K562 (cell line): ENCODE results near the gene NDOR1. TPM values are rescaled to one million over a fixed set of nuclear protein-coding genes. Genes with fewer than 3 reads are reported as not detected.
A peak's percentile ranks its signal among the peaks of the same experiment; 100 is the strongest.

Experiments
- ATAC-seq: fragments of 200-7000 bp; cut with Tn5 transposase; 3 replicates; pipeline ENCODE4 v1.9.1; 2020; ENCODE audit warnings: moderate library complexity
- BruUV-seq: library from RNA; stranded (reverse); fragments of 400-500 nt; replicated peaks from 2 replicates; lab custom pipeline; 2021; lab: Mats Ljungman, UMichigan
- CTCF ChIA-PET: fragments of 300-600 bp; formaldehyde crosslinking; extraction: SDS; loops from one replicate; lab custom pipeline; 2021; ENCODE audit warnings: low intra/inter-chr PET ratio; lab: Yijun Ruan, JAX
- POLR2A ChIA-PET: fragments of 300-600, 350-650 bp; sonication (Branson Sonifier 250); formaldehyde crosslinking; extraction: SDS; loops from one replicate; lab custom pipeline; 2021; ENCODE audit warnings: antibody characterized with exemption, inconsistent platforms; lab: Yijun Ruan, JAX
- DNase-seq, 4 experiments: peaks; one replicate each; pipeline versions ENCODE4 v3.0.0 to v3.0.0-alpha.2; 2011 to 2018; ENCODE audit warnings: low spot score in 3 of 4, mixed read lengths in 3 of 4; ENCODE audit errors: extremely low read depth in 1 of 4
- FAIRE-seq: peaks from 2 replicates; lab custom pipeline; 2011; peaks lifted over from hg19 to GRCh38; lab: Jason Lieb, UNC
- H2AFZ ChIP-seq: 2 replicates; pipeline ENCODE4 v1.6.0; 2011; ENCODE audit warnings: low read depth, low read length, control low read depth, inconsistent platforms
- H3K27ac ChIP-seq: fragments of 200-600 bp; 3 replicates; pipeline ENCODE4 v1.8.0; 2011; ENCODE audit warnings: low read depth, mild to moderate bottlenecking, control low read depth, inconsistent platforms, low read length, moderate library complexity, mixed read lengths; ENCODE audit errors: extremely low read depth
- H3K27me3 ChIP-seq, 2 experiments: fragments of 300-600 bp in 1 of 2; 2 replicates in 1 of 2; 3 replicates in 1 of 2; pipeline versions ENCODE4 v1.6.0 to v1.8.0; 2011; ENCODE audit warnings: inconsistent platforms in 2 of 2, low read length in 2 of 2, mild to moderate bottlenecking in 1 of 2, mixed read lengths in 1 of 2, moderate library complexity in 1 of 2; ENCODE audit not compliant: control insufficient read depth in 2 of 2, insufficient read depth in 2 of 2
- H3K36me3 ChIP-seq: fragments of 300-600 bp; 3 replicates; pipeline ENCODE4 v1.8.0; 2011; ENCODE audit warnings: mild to moderate bottlenecking, low read length, inconsistent platforms; ENCODE audit not compliant: control insufficient read depth, insufficient read depth
- H3K4me1 ChIP-seq, 2 experiments: fragments of 200-600 bp in 1 of 2; replicated peaks in 1 of 2; 2 replicates in 1 of 2; 3 replicates in 1 of 2; pipeline versions ENCODE4 v1.5.1 to v1.8.0; 2011; ENCODE audit warnings: inconsistent platforms in 2 of 2, low read length in 2 of 2, mild to moderate bottlenecking in 1 of 2, mixed read lengths in 1 of 2, moderate library complexity in 1 of 2; ENCODE audit not compliant: control insufficient read depth in 2 of 2, insufficient read depth in 2 of 2
- H3K4me2 ChIP-seq: 2 replicates; pipeline ENCODE4 v1.6.1; 2011; ENCODE audit warnings: low read length, control low read depth, inconsistent platforms, mixed read lengths; ENCODE audit not compliant: insufficient read depth
- H3K4me3 ChIP-seq: fragments of 200-600 bp; sonication (generic), shearing (Covaris generic); 2 replicates; pipeline ENCODE4 v1.5.1; 2016; ENCODE audit warnings: control low read depth, inconsistent platforms
- H3K79me2 ChIP-seq: fragments of 200-600 bp; 3 replicates; pipeline ENCODE4 v1.8.0; 2011; ENCODE audit warnings: low read length, inconsistent platforms; ENCODE audit not compliant: control insufficient read depth, insufficient read depth
- H3K9ac ChIP-seq, 2 experiments: 2 replicates each; pipeline versions ENCODE4 v1.6.0 to v1.6.1; 2011; ENCODE audit warnings: low read depth in 2 of 2, low read length in 2 of 2, control low read depth in 1 of 2, inconsistent platforms in 1 of 2, mild to moderate bottlenecking in 1 of 2, mixed read lengths in 1 of 2; ENCODE audit not compliant: insufficient read depth in 1 of 2
- H3K9me1 ChIP-seq: one replicate; pipeline ENCODE4 v1.6.0; 2011; ENCODE audit warnings: inconsistent platforms, mild to moderate bottlenecking, low read length, moderate library complexity; ENCODE audit not compliant: control insufficient read depth, insufficient read depth
- H3K9me3 ChIP-seq: replicated peaks from 2 replicates; pipeline ENCODE4 v1.5.1; 2011; ENCODE audit warnings: low read depth, low read length, inconsistent platforms; ENCODE audit not compliant: control insufficient read depth, insufficient read depth
- H4K20me1 ChIP-seq: replicated peaks from 2 replicates; pipeline ENCODE4 v1.6.1; 2011; ENCODE audit warnings: low read length, inconsistent platforms, mixed read lengths; ENCODE audit not compliant: control insufficient read depth, insufficient read depth
- BRD4 ChIP-seq: fragments of 200-600 bp; sonication (generic); IDR thresholded peaks from 2 replicates; pipeline ENCODE4 v1.6.1; 2017; ENCODE audit warnings: inconsistent platforms
- DMBX1 ChIP-seq: fragments of 250-450 bp; sonication (Bioruptor Pico); IDR thresholded peaks from 2 replicates; pipeline ENCODE4 v1.8.0; 2022; ENCODE audit warnings: inconsistent platforms, mild to moderate bottlenecking, moderate library complexity, borderline replicate concordance
- HEY1 ChIP-seq: fragments of 250-450 bp; sonication (Bioruptor Pico); IDR thresholded peaks from 2 replicates; pipeline ENCODE4 v1.5.0; 2020; ENCODE audit warnings: mild to moderate bottlenecking, moderate library complexity, borderline replicate concordance
- NFE2L1 ChIP-seq: fragments of 450-650 bp; IDR thresholded peaks from 2 replicates; pipeline ENCODE4 v1.6.1; 2016; ENCODE audit warnings: missing genetic modification characterization, low read depth, mild to moderate bottlenecking, missing compliant biosample characterization, moderate library complexity, borderline replicate concordance
- NR0B1 ChIP-seq: fragments of 450-650 bp; IDR thresholded peaks from one replicate; pipeline ENCODE4 v1.6.1; 2018; ENCODE audit warnings: mild to moderate bottlenecking, moderate library complexity; ENCODE audit not compliant: partially characterized antibody
- PREB ChIP-seq: sonication (generic); formaldehyde crosslinking; IDR thresholded peaks from 2 replicates; pipeline ENCODE4 v1.8.1; 2023; ENCODE audit warnings: mild to moderate bottlenecking, missing genetic modification reagents
- RBM15 ChIP-seq: fragments of 200-400 bp; formaldehyde crosslinking; IDR thresholded peaks from 2 replicates; pipeline ENCODE4 v1.6.1; 2018; ENCODE audit warnings: mild to moderate bottlenecking, low read length, moderate library complexity; ENCODE audit not compliant: insufficient read depth
- RBM39 ChIP-seq: fragments of 200-400 bp; formaldehyde crosslinking; optimal IDR thresholded peaks from 2 replicates; pipeline ENCODE3; 2018; ENCODE audit warnings: low read depth, low read length
- SFPQ ChIP-seq: fragments of 200-400 bp; formaldehyde crosslinking; IDR thresholded peaks from 2 replicates; pipeline ENCODE4 v1.6.1; 2017; ENCODE audit warnings: mild to moderate bottlenecking, low read depth, low read length, moderate library complexity
- TAL1 ChIP-seq: fragments of 450-650 bp; IDR thresholded peaks from 2 replicates; pipeline ENCODE4 v1.6.1; 2016; ENCODE audit warnings: mild to moderate bottlenecking
- ZBTB26 ChIP-seq: fragments of 450-650 bp; formaldehyde crosslinking; IDR thresholded peaks from 2 replicates; pipeline ENCODE4 v1.4.0; 2022; ENCODE audit warnings: missing genetic modification characterization
- WGBS: fragments of 100-300 bp; shearing (Covaris generic); methylation state at CpG from one replicate; pipeline ENCODE4 v1.1.6; 2016; ENCODE audit warnings: low coverage, mixed read lengths; ENCODE audit not compliant: insufficient coverage; ENCODE audit errors: missing lambda C conversion rate; 5-methylcytosine and 5-hydroxymethylcytosine counted together
- in situ Hi-C: fragments of 300-500 bp; cut with MboI; formaldehyde crosslinking; loops from 4 replicates; pipeline ENCODE4 v1.15.0; 2018; ENCODE audit warnings: inconsistent platforms, mixed read lengths
- intact Hi-C: fragments of 100-400 bp; cut with micrococcal nuclease; formaldehyde crosslinking; loops from 2 replicates; pipeline ENCODE4 v1.14.2; 2022
- polyA plus RNA-seq, 8 experiments: library from polyadenylated mRNA; depleted of rRNA in 4 of 8; stranded (reverse) in 5 of 8; unstranded in 3 of 8; fragments of >200 nt; fragmentation: Nextera tagmentation in 2 of 8; fragmentation: Illumina TruSeq in 1 of 8; extraction: Ambion mirVana in 2 of 8; extraction: Trizol in 1 of 8; gene quantifications; 2 replicates each; pipeline versions ENCODE4 v1.2.1 to v1.2.3, GENCODE V29; 2011 to 2014; ENCODE audit warnings: inconsistent platforms in 1 of 8, missing spikeins in 1 of 8
- total RNA-seq, 7 experiments: library from RNA; depleted of rRNA in 6 of 7; stranded (reverse); fragments of >200 nt in 6 of 7; fragmentation: Illumina TruSeq in 2 of 7; extraction: Trizol in 2 of 7; gene quantifications; 2 replicates each; pipeline versions ENCODE4 v1.2.1 to v1.2.3, GENCODE V29; 2011 to 2021; ENCODE audit warnings: low replicate concordance in 1 of 7

The NDOR1 gene
- total and polyA plus RNA-seq, 9 of the 15 experiments (the other 6 are each of a cell fraction or from before 2014, with no cell fraction given) = 0.06 to 36.9 (median 6.9) TPM

GRCh38 chr9:137200311-137201204 lies 4.9 kb upstream of the NDOR1 start, which contains the start of gene TPRN:
Gene TPRN, minus strand, starts transcription at chr9:137200741. Its CDS starts 30 bp downstream, at chr9:137200711.
- peak; percentile 98 for FAIRE-seq
- no TSS peak for BruUV-seq
- peak; percentile 99 to 100 (median 100) for DNase-seq
- Histone ChIP-seq H3K9me3 (no peaks in the 10 kb centered on the region), H3K4me1 (peaks cover 31 to 86% of the 10 kb centered on the region in 2 experiments), H3K27me3 (no peaks in the 10 kb centered on the region), H3K4me3 (peak within 1 kb of the TSS; percentile 52), H3K9me1 (peaks cover 3% of the 10 kb centered on the region), H3K36me3 (peaks cover 14% of the 10 kb centered on the region; the same call in 2 of the 3 replicates), H3K27ac (peak within 1 kb of the TSS; percentile 75), H3K9ac (peak within 1 kb of the TSS; percentile 73 to 94), H3K4me2 (peak within 1 kb of the TSS; percentile 81), H4K20me1 (peaks cover 5% of the 10 kb centered on the region), H2AFZ (peak within 1 kb of the TSS; percentile 62), H3K79me2 (peaks cover 80% of the 10 kb centered on the region)
- CTCF ChIA-PET = no interaction called here
- in situ Hi-C loops = no loop called here
- ATAC-seq = peak; percentile 96
- intact Hi-C loops = loop anchor here (2.0 kb wide), 1 partner anchor 18 kb away; no protein-coding TSS in a partner anchor
- POLR2A ChIA-PET = interaction anchor here (0.5 to 5.7 kb wide), 9 partner anchors 9 to 283 kb away, joined by 3 to 56 read pairs (median 4); partner anchors contain the start of genes ANAPC2, SSNA1 and TUBB4B
- WGBS = 1% methylated on average over 39 of the region's 118 CpGs
- TF ChIP-seq NFE2L1 (tag) (no peak), PREB (CRISPR knock-in tag) (no peak), HEY1 (CRISPR knock-in tag) (no peak), TAL1 (no peak), RBM15 (no peak), RBM39 (no peak), ZBTB26 (CRISPR knock-in tag) (no peak), BRD4 (no peak), SFPQ (no peak), NR0B1 (no peak), DMBX1 (0 out of 2 replicates have a peak, but pooled peaks have one; percentile 37)
